ENCODE measurements around the gene SRD5A3.

Gene SRD5A3

GRCh38 chr4:55378617-55379467 lies 32.8 kb downstream of the SRD5A3 start:
- DNase-seq: no peak

GRCh38 chr4:55380576-55380975 lies 34.5 kb downstream of the SRD5A3 start:
- no peak for DNase-seq

- DNase-seq: no peak
Observed at GRCh38 chr4:55381502-55381901, 35.5 kb downstream of the SRD5A3 start.

GRCh38 chr4:55382488-55383003 lies 36.5 kb downstream of the SRD5A3 start:
- DNase-seq: no peak

- DNase-seq: no peak
Observed at GRCh38 chr4:55385201-55385649, 39.2 kb downstream of the SRD5A3 start.

GRCh38 chr4:55386073-55386472 lies 40.0 kb downstream of the SRD5A3 start:
- no peak for DNase-seq

GRCh38 chr4:55386840-55387239 lies 40.8 kb downstream of the SRD5A3 start:
- no peak for DNase-seq

GRCh38 chr4:55393461-55394320 lies 47.6 kb downstream of the SRD5A3 start:
- no peak for DNase-seq

- DNase-seq: no peak
Observed at GRCh38 chr4:55395218-55395528, 49.1 kb downstream of the SRD5A3 start.

- peak; percentile 85 to 87 for DNase-seq
Observed at GRCh38 chr4:55395529-55396307, 49.7 kb downstream of the SRD5A3 start, which contains the start of gene TMEM165. TSS of gene TMEM165 (plus strand) at chr4:55395957. CDS start at chr4:55396190, 233 bp downstream.

GRCh38 chr4:55396308-55397125 lies 50.5 kb downstream of the SRD5A3 start:
- DNase-seq: peak in 1 of 2 donors; percentile 28

- DNase-seq: no peak
Observed at GRCh38 chr4:55397126-55397436, 51.0 kb downstream of the SRD5A3 start.

GRCh38 chr4:55397520-55398321 lies 51.7 kb downstream of the SRD5A3 start:
- DNase-seq: no peak

- DNase-seq: no peak
Observed at GRCh38 chr4:55398461-55398860, 52.4 kb downstream of the SRD5A3 start.

GRCh38 chr4:55398966-55399365 lies 52.9 kb downstream of the SRD5A3 start:
- DNase-seq: no peak

GRCh38 chr4:55399581-55399980 lies 53.5 kb downstream of the SRD5A3 start:
- no peak for DNase-seq

- no peak for DNase-seq
Observed at GRCh38 chr4:55405073-55405472, 59.0 kb downstream of the SRD5A3 start.

GRCh38 chr4:55406545-55406944 lies 60.5 kb downstream of the SRD5A3 start:
- DNase-seq: no peak

GRCh38 chr4:55407119-55407518 lies 61.1 kb downstream of the SRD5A3 start:
- no peak for DNase-seq

GRCh38 chr4:55407764-55408163 lies 61.7 kb downstream of the SRD5A3 start:
- DNase-seq: no peak
